ENCODE measurements around the gene KIAA1549. TPM values are rescaled to one million over a fixed set of nuclear protein-coding genes. Genes with fewer than 3 reads are reported as not detected.

KIAA1549 gene
- total RNA-seq, 1 experiment from 2014 or later, result 19.9 TPM

DNA sequence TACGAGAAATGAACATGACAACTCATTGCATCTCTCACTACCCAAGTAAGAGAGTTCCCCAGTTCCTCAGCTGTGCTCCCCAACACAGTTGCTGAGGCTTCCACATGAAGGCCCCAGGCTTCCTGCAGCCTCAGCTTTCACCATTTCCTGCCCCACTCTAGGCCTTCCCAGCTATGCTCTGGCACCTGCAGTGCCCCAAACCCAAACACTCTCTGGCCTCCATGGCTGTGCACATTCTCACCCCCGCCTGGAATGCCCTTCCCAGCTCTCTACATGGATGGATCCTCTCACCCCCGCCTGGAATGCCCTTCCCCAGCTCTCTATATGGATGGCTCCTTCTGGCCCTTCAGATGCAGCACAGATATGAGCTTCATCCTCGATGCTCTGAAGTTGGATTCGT is 61.3 kb downstream of the KIAA1549 start:
- H3K27me3 Mint-ChIP-seq (ENCODE audit: insufficient read depth, unreplicated experiment), result no peaks in the 10 kb centered on the region
- H3K36me3 ChIP-seq (ENCODE audit: control insufficient read depth, insufficient read depth, low read length), result no peaks in the 10 kb centered on the region
- H3K4me3 Mint-ChIP-seq (ENCODE audit: unreplicated experiment), result no peak overlapping the region
- intact Hi-C loops (cut with micrococcal nuclease; ENCODE audit: unreplicated experiment), result no loop called here
- no peak overlapping the region for H3K27ac Mint-ChIP-seq (ENCODE audit: unreplicated experiment)
- no TSS peak for BruUV-seq (replicated peaks)
- ChIA-PET CTCF (no interaction called here), POLR2A (no interaction called here)
- H3K9me3 Mint-ChIP-seq (ENCODE audit: unreplicated experiment), result no peaks in the 10 kb centered on the region
- TF ChIP-seq, protein P1, sequence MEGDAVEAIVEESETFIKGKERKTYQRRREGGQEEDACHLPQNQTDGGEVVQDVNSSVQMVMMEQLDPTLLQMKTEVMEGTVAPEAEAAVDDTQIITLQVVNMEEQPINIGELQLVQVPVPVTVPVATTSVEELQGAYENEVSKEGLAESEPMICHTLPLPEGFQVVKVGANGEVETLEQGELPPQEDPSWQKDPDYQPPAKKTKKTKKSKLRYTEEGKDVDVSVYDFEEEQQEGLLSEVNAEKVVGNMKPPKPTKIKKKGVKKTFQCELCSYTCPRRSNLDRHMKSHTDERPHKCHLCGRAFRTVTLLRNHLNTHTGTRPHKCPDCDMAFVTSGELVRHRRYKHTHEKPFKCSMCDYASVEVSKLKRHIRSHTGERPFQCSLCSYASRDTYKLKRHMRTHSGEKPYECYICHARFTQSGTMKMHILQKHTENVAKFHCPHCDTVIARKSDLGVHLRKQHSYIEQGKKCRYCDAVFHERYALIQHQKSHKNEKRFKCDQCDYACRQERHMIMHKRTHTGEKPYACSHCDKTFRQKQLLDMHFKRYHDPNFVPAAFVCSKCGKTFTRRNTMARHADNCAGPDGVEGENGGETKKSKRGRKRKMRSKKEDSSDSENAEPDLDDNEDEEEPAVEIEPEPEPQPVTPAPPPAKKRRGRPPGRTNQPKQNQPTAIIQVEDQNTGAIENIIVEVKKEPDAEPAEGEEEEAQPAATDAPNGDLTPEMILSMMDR (IDR thresholded peaks at IDR 0.05; ENCODE audit: insufficient read depth in 1 of 2, low read depth in 1 of 2, low read length in 1 of 2, severe bottlenecking in 1 of 2, unreplicated experiment in 1 of 2), result no peak
- H3K27me3 ChIP-seq (replicated peaks; ENCODE audit: control insufficient read depth, insufficient read depth, low read length), result no peaks in the 10 kb centered on the region
- no peak overlapping the region for H3K4me3 ChIP-seq (ENCODE audit: low read depth, low read length)
- DNase-seq, result no peak
- no peaks in the 10 kb centered on the region for H3K9me3 ChIP-seq
- H3K4me1 Mint-ChIP-seq (ENCODE audit: low read depth, unreplicated experiment), result no peaks in the 10 kb centered on the region
- H3K36me3 Mint-ChIP-seq (ENCODE audit: insufficient read depth, unreplicated experiment), result peaks cover 7% of the 10 kb centered on the region
- no peaks in the 10 kb centered on the region for H3K4me1 ChIP-seq

DNA sequence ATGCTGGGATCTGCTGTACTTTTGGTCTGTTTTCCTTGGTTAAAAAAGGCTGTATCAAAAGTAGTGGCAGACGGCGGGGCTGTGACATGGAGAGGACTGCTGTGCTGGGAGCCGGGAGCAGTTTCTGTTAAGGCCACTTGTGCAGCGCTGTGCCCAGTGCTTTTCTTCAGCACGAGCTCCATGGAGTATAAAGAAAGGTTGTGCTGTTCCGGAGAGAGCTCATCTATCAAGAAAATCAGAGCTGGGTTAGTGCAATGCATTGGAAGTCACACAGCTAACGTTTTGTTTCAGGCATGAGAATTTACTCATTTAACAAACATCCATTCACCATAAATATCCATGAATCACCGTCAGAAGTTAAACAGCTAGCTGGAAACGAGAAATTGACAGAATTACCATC is 62.0 kb downstream of the KIAA1549 start:
- no peak overlapping the region for H3K27ac Mint-ChIP-seq (ENCODE audit: unreplicated experiment)
- TF ChIP-seq, protein P1 (IDR thresholded peaks at IDR 0.05; ENCODE audit: insufficient read depth in 1 of 2, low read depth in 1 of 2, low read length in 1 of 2, severe bottlenecking in 1 of 2, unreplicated experiment in 1 of 2), result no peak
- H3K27me3 Mint-ChIP-seq (ENCODE audit: insufficient read depth, unreplicated experiment), result no peaks in the 10 kb centered on the region
- intact Hi-C loops (cut with micrococcal nuclease; ENCODE audit: unreplicated experiment), result no loop called here
- ChIA-PET CTCF (no interaction called here), POLR2A (no interaction called here)
- no TSS peak for BruUV-seq (replicated peaks)
- peaks cover 7% of the 10 kb centered on the region for H3K36me3 Mint-ChIP-seq (ENCODE audit: insufficient read depth, unreplicated experiment)
- Histone ChIP-seq H3K4me3 (ENCODE audit: low read depth, low read length) (no peak overlapping the region), H3K4me1 (no peaks in the 10 kb centered on the region), H3K36me3 (ENCODE audit: control insufficient read depth, insufficient read depth, low read length) (no peaks in the 10 kb centered on the region), H3K9me3 (no peaks in the 10 kb centered on the region), H3K27me3 (replicated peaks; ENCODE audit: control insufficient read depth, insufficient read depth, low read length) (no peaks in the 10 kb centered on the region)
- DNase-seq, result no peak
- no peaks in the 10 kb centered on the region for H3K4me1 Mint-ChIP-seq (ENCODE audit: low read depth, unreplicated experiment)
- no peak overlapping the region for H3K4me3 Mint-ChIP-seq (ENCODE audit: unreplicated experiment)
- no peaks in the 10 kb centered on the region for H3K9me3 Mint-ChIP-seq (ENCODE audit: unreplicated experiment)

GRCh38 chr7:138918756-138919155 is 62.4 kb downstream of the KIAA1549 start:
- H3K27me3 ChIP-seq (replicated peaks; ENCODE audit: control insufficient read depth, insufficient read depth, low read length), result no peaks in the 10 kb centered on the region
- peaks cover 7% of the 10 kb centered on the region for H3K36me3 Mint-ChIP-seq (ENCODE audit: insufficient read depth, unreplicated experiment)
- H3K4me1 Mint-ChIP-seq (ENCODE audit: low read depth, unreplicated experiment), result no peaks in the 10 kb centered on the region
- no peak overlapping the region for H3K27ac Mint-ChIP-seq (ENCODE audit: unreplicated experiment)
- H3K4me1 ChIP-seq, result no peaks in the 10 kb centered on the region
- ChIA-PET POLR2A (no interaction called here), CTCF (no interaction called here)
- TF ChIP-seq, protein P1 (IDR thresholded peaks at IDR 0.05; ENCODE audit: insufficient read depth in 1 of 2, low read depth in 1 of 2, low read length in 1 of 2, severe bottlenecking in 1 of 2, unreplicated experiment in 1 of 2), result no peak
- H3K4me3 Mint-ChIP-seq (ENCODE audit: unreplicated experiment), result no peak overlapping the region
- no peak overlapping the region for H3K4me3 ChIP-seq (ENCODE audit: low read depth, low read length)
- intact Hi-C loops (cut with micrococcal nuclease; ENCODE audit: unreplicated experiment), result no loop called here
- no peaks in the 10 kb centered on the region for H3K36me3 ChIP-seq (ENCODE audit: control insufficient read depth, insufficient read depth, low read length)
- H3K9me3 ChIP-seq, result no peaks in the 10 kb centered on the region
- DNase-seq, result no peak
- BruUV-seq (replicated peaks), result TSS peak; percentile 33
- no peaks in the 10 kb centered on the region for H3K27me3 Mint-ChIP-seq (ENCODE audit: insufficient read depth, unreplicated experiment)
- no peaks in the 10 kb centered on the region for H3K9me3 Mint-ChIP-seq (ENCODE audit: unreplicated experiment)

Measured in Caco-2 (cell line).